OCI-LY3 (cell line): ENCODE measurements around the gene NT5C2.

Experiments used
- CTCF ChIP-seq: fragments of 200-600, 300-600 bp; sonication (generic); IDR thresholded peaks from 2 replicates; pipeline ENCODE4 v1.5.1; 2014; ENCODE audit warnings: antibody characterized with exemption, low read length, low read depth
- EZH2phosphoT487 ChIP-seq: fragments of 200-600 bp; shearing (Covaris generic); IDR thresholded peaks from 2 replicates; pipeline ENCODE4 v1.6.1; 2018; ENCODE audit warnings: antibody characterized with exemption, mixed run types, low read depth

- TF ChIP-seq CTCF = no peak
- TF ChIP-seq EZH2phosphoT487 = no peak
Observed at GRCh38 chr10:103109821-103110220, 83.3 kb downstream of the NT5C2 start.
